Measurements from ENCODE around the gene TICAM2.

The TICAM2 gene

DNA sequence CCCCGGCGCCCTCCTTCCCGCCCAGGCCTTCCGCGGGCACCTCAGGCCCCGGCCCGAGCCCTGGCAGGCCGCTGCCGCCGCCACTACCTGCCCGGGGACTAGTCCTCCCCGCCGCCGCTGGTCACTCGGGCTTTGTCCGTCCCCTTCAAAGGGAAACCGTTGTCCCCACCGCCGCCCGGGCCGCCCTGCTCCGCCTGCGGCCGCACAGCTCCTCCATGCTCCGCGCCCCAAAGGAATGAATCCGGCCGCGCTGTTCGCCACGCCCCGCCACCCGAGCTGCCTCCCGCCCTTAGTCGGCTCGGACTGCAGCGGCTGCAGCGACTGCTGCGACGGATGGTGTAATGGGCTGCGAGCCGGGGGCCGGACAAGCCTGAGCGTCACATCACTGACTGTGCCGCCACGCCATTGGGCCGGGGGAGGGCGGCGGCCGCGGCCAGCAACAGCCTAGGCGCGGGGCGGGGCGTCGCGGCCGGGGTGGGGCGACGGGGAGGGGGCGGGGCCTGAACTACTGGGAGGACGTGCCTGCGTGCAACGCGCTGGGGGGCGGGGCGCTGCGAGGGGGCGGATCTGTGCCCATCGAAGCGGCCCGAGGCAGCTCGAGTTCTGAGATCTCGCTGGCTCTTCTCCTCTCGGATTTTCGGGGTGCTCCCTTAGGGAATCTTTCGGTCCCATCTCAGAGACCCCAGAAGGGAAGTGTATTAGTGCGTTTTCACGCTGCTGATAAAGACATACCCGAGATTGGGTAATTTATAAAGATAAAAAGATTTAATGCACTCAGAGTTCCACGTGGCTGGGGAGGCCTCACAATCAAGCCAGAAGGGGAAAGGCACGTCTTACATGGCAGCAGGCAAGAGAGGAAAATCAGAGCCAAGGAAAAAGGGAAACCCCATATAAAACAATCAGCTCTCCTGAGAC, 57.6 kb downstream of the TICAM2 start, which contains the start of gene FEM1C:
Gene FEM1C (minus strand): TSS at position 340 of the 915 bp plus-strand sequence. CDS start 1,282 bp downstream, outside the sequence.
- H3K79me2 ChIP-seq (ENCODE audit: insufficient read depth, low read length): peaks cover 49% of the 10 kb centered on the region

DNA sequence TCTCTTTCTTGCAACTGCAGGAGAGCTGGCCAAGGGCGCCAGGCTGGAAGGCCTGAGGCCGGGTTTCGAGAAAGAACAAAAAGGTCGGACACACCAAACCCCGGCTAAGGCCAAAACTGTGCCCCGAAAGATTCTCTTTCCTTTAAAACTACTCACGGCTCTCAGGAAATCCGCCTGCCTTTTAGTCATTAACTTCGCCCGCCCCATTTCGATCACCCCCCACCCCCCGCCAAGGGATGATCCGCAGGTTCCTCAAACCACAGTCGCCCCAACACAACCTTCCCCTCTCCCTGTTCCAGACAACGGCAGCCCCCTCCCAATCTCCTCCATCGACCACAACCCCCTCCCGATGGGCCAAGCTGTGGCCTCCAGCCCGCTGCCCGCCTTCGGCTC, 58.2 kb downstream of the TICAM2 start:
- H3K27ac ChIP-seq (ENCODE audit: low read length): peak overlapping the region; percentile 86
- H3K27me3 ChIP-seq (ENCODE audit: insufficient read depth, low read length, poor library complexity): no peaks in the 10 kb centered on the region
- peak overlapping the region; percentile 84 to 87 for H3K4me3 ChIP-seq (ENCODE audit: low read depth in 1 of 2, low read length in 2 of 2)
- peaks cover 16% of the 10 kb centered on the region for H3K9me3 ChIP-seq (ENCODE audit: insufficient read depth, low read length, severe bottlenecking)
- H3K79me2 ChIP-seq (ENCODE audit: insufficient read depth, low read length): peaks cover 56% of the 10 kb centered on the region
- peaks cover 44% of the 10 kb centered on the region for H4K20me1 ChIP-seq (ENCODE audit: insufficient read depth, low read length)
- DNase-seq (peak; percentile 63), ATAC-seq (ENCODE audit: insufficient read depth, low read depth) (peak; percentile 46)
- peak overlapping the region; percentile 96 for H3K9ac ChIP-seq (ENCODE audit: low read depth, low read length)
- TF ChIP-seq EZH2 (IDR thresholded peaks at IDR 0.05; ENCODE audit: borderline replicate concordance, low read depth, low read length, severe bottlenecking): no peak
- TF ChIP-seq, protein P1, sequence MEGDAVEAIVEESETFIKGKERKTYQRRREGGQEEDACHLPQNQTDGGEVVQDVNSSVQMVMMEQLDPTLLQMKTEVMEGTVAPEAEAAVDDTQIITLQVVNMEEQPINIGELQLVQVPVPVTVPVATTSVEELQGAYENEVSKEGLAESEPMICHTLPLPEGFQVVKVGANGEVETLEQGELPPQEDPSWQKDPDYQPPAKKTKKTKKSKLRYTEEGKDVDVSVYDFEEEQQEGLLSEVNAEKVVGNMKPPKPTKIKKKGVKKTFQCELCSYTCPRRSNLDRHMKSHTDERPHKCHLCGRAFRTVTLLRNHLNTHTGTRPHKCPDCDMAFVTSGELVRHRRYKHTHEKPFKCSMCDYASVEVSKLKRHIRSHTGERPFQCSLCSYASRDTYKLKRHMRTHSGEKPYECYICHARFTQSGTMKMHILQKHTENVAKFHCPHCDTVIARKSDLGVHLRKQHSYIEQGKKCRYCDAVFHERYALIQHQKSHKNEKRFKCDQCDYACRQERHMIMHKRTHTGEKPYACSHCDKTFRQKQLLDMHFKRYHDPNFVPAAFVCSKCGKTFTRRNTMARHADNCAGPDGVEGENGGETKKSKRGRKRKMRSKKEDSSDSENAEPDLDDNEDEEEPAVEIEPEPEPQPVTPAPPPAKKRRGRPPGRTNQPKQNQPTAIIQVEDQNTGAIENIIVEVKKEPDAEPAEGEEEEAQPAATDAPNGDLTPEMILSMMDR (IDR thresholded peaks at IDR 0.05; ENCODE audit: borderline replicate concordance, extremely low read depth, low read length, poor library complexity, severe bottlenecking): no peak
- H3K4me1 ChIP-seq (ENCODE audit: insufficient read depth, low read length): peaks cover 52% of the 10 kb centered on the region
- H3K4me2 ChIP-seq (ENCODE audit: insufficient read depth, low read length): peak overlapping the region; percentile 85
- H3K36me3 ChIP-seq (ENCODE audit: insufficient read depth, low read length): peaks cover 45% of the 10 kb centered on the region
- H2AFZ ChIP-seq (ENCODE audit: low read depth, low read length): peak overlapping the region; percentile 58

More for the DNA sequence above, 57.6 kb downstream of the TICAM2 start, which contains the start of gene FEM1C:
- peak; percentile 87 for ATAC-seq (ENCODE audit: insufficient read depth, low read depth)
- H3K4me1 ChIP-seq (ENCODE audit: insufficient read depth, low read length): peaks cover 45% of the 10 kb centered on the region
- no peaks in the 10 kb centered on the region for H3K27me3 ChIP-seq (ENCODE audit: insufficient read depth, low read length, poor library complexity)
- peak within 1 kb of the TSS; percentile 85 for H3K4me2 ChIP-seq (ENCODE audit: insufficient read depth, low read length)
- peak; percentile 95 for DNase-seq
- H3K4me3 ChIP-seq (ENCODE audit: low read depth in 1 of 2, low read length in 2 of 2): peak within 1 kb of the TSS; percentile 84 to 87
- peaks cover 37% of the 10 kb centered on the region for H4K20me1 ChIP-seq (ENCODE audit: insufficient read depth, low read length)
- peak within 1 kb of the TSS; percentile 86 for H3K27ac ChIP-seq (ENCODE audit: low read length)
- H2AFZ ChIP-seq (ENCODE audit: low read depth, low read length): peak within 1 kb of the TSS; percentile 77
- H3K36me3 ChIP-seq (ENCODE audit: insufficient read depth, low read length): peaks cover 38% of the 10 kb centered on the region
- TF ChIP-seq, protein P1 (IDR thresholded peaks at IDR 0.05; ENCODE audit: borderline replicate concordance, extremely low read depth, low read length, poor library complexity, severe bottlenecking): no peak
- no peak for TF ChIP-seq EZH2 (IDR thresholded peaks at IDR 0.05; ENCODE audit: borderline replicate concordance, low read depth, low read length, severe bottlenecking)
- peak within 1 kb of the TSS; percentile 96 for H3K9ac ChIP-seq (ENCODE audit: low read depth, low read length)
- H3K9me3 ChIP-seq (ENCODE audit: insufficient read depth, low read length, severe bottlenecking): peaks cover 16% of the 10 kb centered on the region

DNA sequence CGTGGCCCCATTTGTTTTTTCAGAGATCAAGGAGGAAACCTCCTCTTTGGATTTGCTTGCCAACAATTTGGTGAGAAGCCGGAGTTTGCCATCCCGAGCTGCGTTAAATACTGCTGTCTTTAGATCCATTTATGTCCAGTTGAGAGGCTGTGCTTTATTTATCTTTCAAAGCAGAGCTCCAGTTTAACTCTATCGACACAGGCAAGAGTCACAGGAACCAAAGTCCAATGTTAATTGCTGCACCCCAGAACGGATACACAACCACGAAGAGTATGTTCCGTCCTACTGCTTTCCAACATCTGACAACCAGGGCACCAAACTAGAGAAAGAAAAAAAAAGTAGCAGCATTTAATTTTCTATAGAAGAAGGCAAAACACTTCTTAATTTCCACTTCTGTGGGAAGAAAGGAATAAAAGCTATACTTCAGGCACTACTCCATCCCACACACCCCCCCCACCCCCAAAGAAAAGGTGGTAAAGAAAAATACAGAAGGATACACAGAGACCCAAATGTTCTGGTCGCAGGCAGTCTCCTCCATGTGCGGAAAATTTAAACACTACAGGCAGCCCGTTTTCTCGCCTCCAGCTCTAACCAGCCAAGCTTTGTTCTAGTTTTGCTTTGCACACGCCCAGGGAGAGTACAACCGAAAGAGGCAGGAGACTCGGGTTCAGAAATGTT, 58.8 kb downstream of the TICAM2 start:
- peak overlapping the region; percentile 96 for H3K9ac ChIP-seq (ENCODE audit: low read depth, low read length)
- peaks cover 61% of the 10 kb centered on the region for H3K79me2 ChIP-seq (ENCODE audit: insufficient read depth, low read length)
- H3K27me3 ChIP-seq (ENCODE audit: insufficient read depth, low read length, poor library complexity): no peaks in the 10 kb centered on the region
- peak overlapping the region; percentile 84 to 87 for H3K4me3 ChIP-seq (ENCODE audit: low read depth in 1 of 2, low read length in 2 of 2)
- H2AFZ ChIP-seq (ENCODE audit: low read depth, low read length): peak overlapping the region; percentile 58
- H3K4me1 ChIP-seq (ENCODE audit: insufficient read depth, low read length): peaks cover 57% of the 10 kb centered on the region
- ATAC-seq (ENCODE audit: insufficient read depth, low read depth) (peak; percentile 53), DNase-seq (peak; percentile 61)
- TF ChIP-seq EZH2 (IDR thresholded peaks at IDR 0.05; ENCODE audit: borderline replicate concordance, low read depth, low read length, severe bottlenecking): no peak
- TF ChIP-seq, protein P1 (IDR thresholded peaks at IDR 0.05; ENCODE audit: borderline replicate concordance, extremely low read depth, low read length, poor library complexity, severe bottlenecking): no peak
- H3K9me3 ChIP-seq (ENCODE audit: insufficient read depth, low read length, severe bottlenecking): peaks cover 16% of the 10 kb centered on the region
- H3K36me3 ChIP-seq (ENCODE audit: insufficient read depth, low read length): peaks cover 50% of the 10 kb centered on the region
- H3K27ac ChIP-seq (ENCODE audit: low read length): peak overlapping the region; percentile 86
- peak overlapping the region; percentile 85 for H3K4me2 ChIP-seq (ENCODE audit: insufficient read depth, low read length)
- peaks cover 49% of the 10 kb centered on the region for H4K20me1 ChIP-seq (ENCODE audit: insufficient read depth, low read length)

Data from DND-41 (cell line).